B cell (primary cell): ENCODE measurements around the gene PRICKLE2. TPM values are rescaled to one million over a fixed set of nuclear protein-coding genes. Genes with fewer than 3 reads are reported as not detected.

Experiments used
- ATAC-seq: fragments of 200-7000 bp; cut with Tn5 transposase; one replicate; pipeline ENCODE4 v1.10.0; 2021; ENCODE audit warnings: low read depth, mild to moderate bottlenecking, moderate number of reproducible peaks, moderate library complexity
- CTCF ChIA-PET: fragments of 350-600 bp; sonication (Branson Sonifier 250); formaldehyde crosslinking; loops from one replicate; lab custom pipeline; 2021; ENCODE audit warnings: antibody characterized with exemption, inconsistent platforms; lab: Charles Lee
- POLR2A ChIA-PET: fragments of 350-600 bp; sonication (Branson Sonifier 250); formaldehyde crosslinking; loops from one replicate; lab custom pipeline; 2021; ENCODE audit warnings: antibody characterized with exemption; lab: Charles Lee
- DNase-seq: peaks from one replicate; pipeline ENCODE4 v3.0.0; 2013
- H2AFZ ChIP-seq: 2 replicates; pipeline ENCODE4 v1.6.1; 2012; ENCODE audit warnings: mild to moderate bottlenecking, low read depth, low read length; ENCODE audit not compliant: insufficient read depth, poor library complexity, severe bottlenecking
- H3K27ac ChIP-seq, 2 donors: 1 replicate in 1 of 2; 2 replicates in 1 of 2; pipeline ENCODE4 v1.5.1; 2012 to 2013; ENCODE audit warnings: low read length in 2 of 2, mild to moderate bottlenecking in 2 of 2, moderate library complexity in 1 of 2
- H3K27me3 ChIP-seq, 4 experiments: fragments of 200-600 bp in 1 of 4; sonication (generic) in 1 of 4; replicated peaks in 1 of 4; 1 replicate in 2 of 4; 2 replicates in 2 of 4; pipeline versions ENCODE4 v1.6.1 to v1.7.0; 2013 to 2016; ENCODE audit warnings: low read length in 3 of 4, mild to moderate bottlenecking in 2 of 4, mixed read lengths in 1 of 4, moderate library complexity in 1 of 4; ENCODE audit not compliant: insufficient read depth in 4 of 4, control insufficient read depth in 3 of 4; ENCODE audit errors: control extremely low read depth in 1 of 4
- H3K36me3 ChIP-seq, 2 experiments: replicated peaks in 1 of 2; 1 replicate in 1 of 2; 2 replicates in 1 of 2; pipeline versions ENCODE4 v1.6.1 to v1.7.1; 2013; ENCODE audit warnings: low read length in 1 of 2; ENCODE audit not compliant: insufficient read depth in 2 of 2, control insufficient read depth in 1 of 2; ENCODE audit errors: control extremely low read depth in 1 of 2, extremely low read depth in 1 of 2
- H3K4me1 ChIP-seq, 2 donors: fragments of 200-600 bp in 1 of 2; sonication (generic) in 1 of 2; 1 replicate in 1 of 2; 2 replicates in 1 of 2; pipeline versions ENCODE4 v1.5.1 to v1.6.1; 2013 to 2017; ENCODE audit warnings: low read length in 2 of 2; ENCODE audit not compliant: control insufficient read depth in 2 of 2, insufficient read depth in 2 of 2
- H3K4me2 ChIP-seq: replicated peaks from 2 replicates; pipeline ENCODE3; 2012; ENCODE audit warnings: mild to moderate bottlenecking, low read depth, low read length; ENCODE audit not compliant: poor library complexity, severe bottlenecking
- H3K4me3 ChIP-seq, 5 experiments: fragments of 200-600 bp in 1 of 5; sonication (generic) in 1 of 5; 1 replicate in 3 of 5; 2 replicates in 2 of 5; pipeline versions ENCODE4 v1.5.1 to v1.7.0; 2011 to 2016; ENCODE audit warnings: low read length in 4 of 5, mild to moderate bottlenecking in 4 of 5, low read depth in 2 of 5, control low read depth in 1 of 5, moderate library complexity in 1 of 5; ENCODE audit not compliant: insufficient read depth in 1 of 5; ENCODE audit errors: control extremely low read depth in 1 of 5, extremely low read depth in 1 of 5
- H3K79me2 ChIP-seq: fragments of 200-600 bp; sonication (generic); one replicate; pipeline ENCODE4 v1.6.0; 2016; ENCODE audit warnings: low read length; ENCODE audit not compliant: control insufficient read depth, insufficient read depth
- H3K9ac ChIP-seq: fragments of 200-600 bp; sonication (generic); 2 replicates; pipeline ENCODE4 v1.6.1; 2017; ENCODE audit warnings: mild to moderate bottlenecking, low read length, moderate library complexity
- H3K9me3 ChIP-seq, 3 donors: one replicate each; pipeline versions ENCODE4 v1.6.1 to v1.7.1; 2013; ENCODE audit warnings: low read length in 2 of 3; ENCODE audit not compliant: control insufficient read depth in 2 of 3, insufficient read depth in 1 of 3; ENCODE audit errors: control extremely low read depth in 1 of 3
- H4K20me1 ChIP-seq: 2 replicates; pipeline ENCODE4 v1.6.0; 2012; ENCODE audit warnings: mild to moderate bottlenecking, low read length; ENCODE audit not compliant: insufficient read depth, control insufficient read depth, poor library complexity, severe bottlenecking
- H3K27ac Mint-ChIP-seq: one replicate; pipeline ENCODE4 v1.8.0; 2021; ENCODE audit warnings: mixed read lengths
- H3K27me3 Mint-ChIP-seq: one replicate; pipeline ENCODE4 v1.8.0; 2021; ENCODE audit warnings: mixed read lengths
- H3K4me1 Mint-ChIP-seq: one replicate; pipeline ENCODE4 v1.8.0; 2021; ENCODE audit warnings: mixed read lengths
- H3K4me3 Mint-ChIP-seq: one replicate; pipeline ENCODE4 v1.8.0; 2021; ENCODE audit warnings: mixed read lengths
- H3K9me3 Mint-ChIP-seq: one replicate; pipeline ENCODE4 v1.8.0; 2022; ENCODE audit warnings: mixed read lengths; ENCODE audit not compliant: insufficient read depth
- CTCF ChIP-seq: fragments of 200-600 bp; IDR thresholded peaks from one replicate; pipeline ENCODE4 v1.8.0; 2022; ENCODE audit warnings: antibody characterized with exemption, mild to moderate bottlenecking
- EZH2 ChIP-seq: IDR thresholded peaks from 2 replicates; pipeline ENCODE4 v1.6.1; 2012; ENCODE audit warnings: borderline replicate concordance, low read depth, mild to moderate bottlenecking, moderate library complexity, low read length; ENCODE audit not compliant: insufficient read depth, poor library complexity, severe bottlenecking
- WGBS: methylation state at CpG from one replicate; pipeline ENCODE4 v1.1.5; 2013; ENCODE audit warnings: missing lambda C conversion rate; ENCODE audit not compliant: insufficient coverage; 5-methylcytosine and 5-hydroxymethylcytosine counted together
- intact Hi-C: fragments of 100-400 bp; cut with micrococcal nuclease; formaldehyde crosslinking; loops from one replicate; pipeline ENCODE4 v1.10.0; 2022
- polyA plus RNA-seq: library from polyadenylated mRNA; depleted of rRNA; stranded (reverse); fragments of >200 nt; gene quantifications from 2 replicates; pipeline ENCODE4 v1.2.3, GENCODE V29; 2012
- total RNA-seq, 2 donors: library from RNA; stranded (reverse); fragments of 120-200 nt in 1 of 2; gene quantifications; 1 replicate in 1 of 2; 2 replicates in 1 of 2; pipeline versions ENCODE4 v1.2.3 to v1.2.4, GENCODE V29; 2013 to 2022

Gene PRICKLE2
- total and polyA plus RNA-seq, 2 donors (not counting 1 experiment from before 2014, with no cell fraction given), result 0.30 to 1.4 TPM

GRCh38 chr3:64072126-64072525 lies 153.1 kb downstream of the PRICKLE2 start:
- Histone ChIP-seq H4K20me1 (no peaks in the 10 kb centered on the region), H3K27me3 (peaks cover 0 to 5% (median 2%) of the 10 kb centered on the region in 4 experiments), H3K79me2 (no peaks in the 10 kb centered on the region), H3K36me3 (no peaks in the 10 kb centered on the region), H3K9me3 (peaks cover 0 to 4% (median 0%) of the 10 kb centered on the region in 3 donors), H3K4me1 (no peaks in the 10 kb centered on the region), H3K27ac (no peak overlapping the region), H3K9ac (no peak overlapping the region), H2AFZ (no peak overlapping the region), H3K4me2 (no peak overlapping the region), H3K4me3 (no peak overlapping the region)
- POLR2A ChIA-PET, result no interaction called here
- H3K4me1 Mint-ChIP-seq, result no peaks in the 10 kb centered on the region
- H3K27ac Mint-ChIP-seq, result no peak overlapping the region
- no peaks in the 10 kb centered on the region for H3K9me3 Mint-ChIP-seq
- 100% methylated on average over 2 of the region's 2 CpGs for WGBS
- no peak overlapping the region for H3K4me3 Mint-ChIP-seq
- intact Hi-C loops, result no loop called here
- CTCF ChIA-PET, result no interaction called here
- DNase-seq (no peak), ATAC-seq (no peak)
- TF ChIP-seq CTCF (no peak), EZH2 (no peak)
- peaks cover 27% of the 10 kb centered on the region for H3K27me3 Mint-ChIP-seq

- Histone ChIP-seq H3K27ac (no peak overlapping the region), H2AFZ (no peak overlapping the region), H3K4me2 (no peak overlapping the region), H3K79me2 (no peaks in the 10 kb centered on the region), H3K4me3 (no peak overlapping the region), H3K27me3 (peaks cover 0 to 5% (median 2%) of the 10 kb centered on the region in 4 experiments), H3K4me1 (no peaks in the 10 kb centered on the region), H3K36me3 (no peaks in the 10 kb centered on the region), H3K9ac (no peak overlapping the region), H3K9me3 (peaks cover 0 to 8% (median 0%) of the 10 kb centered on the region in 3 donors), H4K20me1 (no peaks in the 10 kb centered on the region)
- H3K9me3 Mint-ChIP-seq, result no peaks in the 10 kb centered on the region
- no peak for TF ChIP-seq EZH2
- no peak for TF ChIP-seq CTCF
- H3K4me1 Mint-ChIP-seq, result no peaks in the 10 kb centered on the region
- H3K4me3 Mint-ChIP-seq, result no peak overlapping the region
- H3K27ac Mint-ChIP-seq, result no peak overlapping the region
- CTCF ChIA-PET, result interaction anchor here (0.6 kb wide), 1 partner anchor 38 kb away, joined by 3 read pairs; no protein-coding TSS in a partner anchor
- intact Hi-C loops, result no loop called here
- ATAC-seq, result no peak
- POLR2A ChIA-PET, result no interaction called here
- no peak for DNase-seq
- peaks cover 27% of the 10 kb centered on the region for H3K27me3 Mint-ChIP-seq
Measured at GRCh38 chr3:64070704-64071103, 154.6 kb downstream of the PRICKLE2 start.
